Effector memory CD8-positive, alpha-beta T cell (primary cell): ENCODE measurements around the gene CLCN5.

Experiments used
- ATAC-seq: fragments of 150-1000 bp; cut with Tn5 transposase; replicated peaks from 2 replicates; pipeline ENCODE4 v1.10.0; 2021; ENCODE audit warnings: mild to moderate bottlenecking, moderate library complexity
- DNase-seq, 3 experiments: peaks; one replicate each; pipeline ENCODE4 v3.0.0; 2021
- H3K27ac Mint-ChIP-seq, 2 donors: one replicate each; pipeline ENCODE4 v1.8.0; 2022; ENCODE audit warnings: mild to moderate bottlenecking in 2 of 2, mixed read lengths in 2 of 2, moderate library complexity in 2 of 2
- H3K27me3 Mint-ChIP-seq, 2 donors: one replicate each; pipeline ENCODE4 v1.8.0; 2022; ENCODE audit warnings: mixed read lengths in 2 of 2
- H3K36me3 Mint-ChIP-seq: one replicate; pipeline ENCODE4 v1.8.0; 2022; ENCODE audit warnings: mild to moderate bottlenecking, moderate library complexity, mixed read lengths; ENCODE audit not compliant: insufficient read depth
- H3K4me1 Mint-ChIP-seq, 2 donors: one replicate each; pipeline ENCODE4 v1.8.0; 2022; ENCODE audit warnings: low read depth in 2 of 2, mixed read lengths in 2 of 2
- H3K4me3 Mint-ChIP-seq, 2 donors: one replicate each; pipeline ENCODE4 v1.8.0; 2022; ENCODE audit warnings: mild to moderate bottlenecking in 2 of 2, mixed read lengths in 2 of 2, moderate library complexity in 2 of 2
- H3K9me3 Mint-ChIP-seq, 2 donors: one replicate each; pipeline ENCODE4 v1.8.0; 2022; ENCODE audit warnings: mixed read lengths in 2 of 2

Gene CLCN5

DNA sequence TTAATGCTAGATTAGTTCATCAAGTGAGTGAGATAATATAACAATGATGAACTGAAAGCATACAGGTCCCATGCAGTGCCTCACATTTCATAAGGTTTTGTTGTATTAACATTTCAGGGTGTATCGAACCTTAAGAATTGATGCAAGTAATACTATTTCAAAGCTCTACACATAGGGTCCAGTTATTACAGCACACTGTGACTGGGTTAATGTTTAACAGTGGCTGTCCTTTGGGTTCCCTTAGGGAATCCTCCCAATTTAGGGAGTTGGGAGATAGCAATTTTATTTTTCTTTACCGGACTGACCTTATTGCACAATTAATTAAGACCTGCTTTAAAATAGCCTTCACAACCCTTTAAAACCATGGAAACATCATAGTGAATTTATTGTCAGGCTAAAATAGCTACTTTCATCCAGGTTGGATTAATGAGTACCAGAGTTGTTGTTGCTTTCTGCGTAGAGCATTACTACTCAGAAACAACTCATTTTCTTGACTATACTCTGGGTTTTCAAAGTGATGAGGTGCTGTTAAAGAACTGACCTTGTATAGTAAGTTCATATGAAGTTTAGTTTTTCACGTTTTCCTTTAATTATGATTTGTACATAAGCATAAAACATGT is 144.0 kb downstream of the CLCN5 start:
- Mint-ChIP-seq H3K9me3 (no peaks in the 10 kb centered on the region), H3K36me3 (no peaks in the 10 kb centered on the region), H3K4me3 (no peak overlapping the region), H3K27me3 (no peaks in the 10 kb centered on the region), H3K4me1 (no peaks in the 10 kb centered on the region), H3K27ac (no peak overlapping the region)
- ATAC-seq, result no peak
- no peak for DNase-seq

DNA sequence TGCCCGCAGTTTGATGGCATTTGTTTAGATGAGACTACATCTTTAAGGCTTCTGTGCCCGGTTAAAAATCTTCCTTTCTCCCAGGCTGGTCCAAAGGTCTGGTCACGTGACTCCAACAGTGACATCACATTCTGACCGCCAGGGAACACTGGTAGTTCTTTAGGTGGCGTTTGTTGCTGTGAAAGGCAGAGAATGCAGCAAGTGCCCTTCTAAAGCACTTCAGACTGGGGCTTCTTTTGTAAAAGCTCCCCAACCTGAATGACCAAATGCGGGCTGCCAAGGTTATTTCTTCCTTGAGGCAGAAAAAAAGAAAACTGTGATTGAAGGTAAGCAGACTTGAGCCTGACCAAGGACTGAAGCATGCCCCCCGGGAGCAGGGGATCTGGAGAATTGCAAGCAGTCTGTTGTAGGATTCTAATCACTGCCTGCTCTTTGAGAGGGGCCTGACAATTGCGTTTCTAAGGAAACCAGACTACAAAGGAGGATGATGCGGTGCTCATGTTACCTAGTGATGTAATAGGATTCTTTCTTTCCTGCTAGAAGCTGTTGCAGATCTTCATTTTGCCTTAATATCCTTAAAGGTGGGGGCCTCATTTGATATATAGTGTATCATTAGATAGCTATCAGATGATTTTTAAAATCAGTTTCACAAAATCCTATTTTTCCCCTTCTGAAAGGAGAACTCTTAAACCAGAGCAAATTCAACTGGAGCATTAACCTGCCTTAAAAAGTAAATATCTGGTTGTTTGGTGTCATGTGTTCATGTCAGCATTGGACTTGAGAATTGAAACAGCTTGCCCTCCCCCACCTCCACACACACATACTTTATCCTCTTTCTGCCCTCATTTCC is 145.3 kb downstream of the CLCN5 start:
- ATAC-seq, result no peak
- no peak overlapping the region for H3K4me3 Mint-ChIP-seq
- H3K36me3 Mint-ChIP-seq, result no peaks in the 10 kb centered on the region
- no peaks in the 10 kb centered on the region for H3K9me3 Mint-ChIP-seq
- no peaks in the 10 kb centered on the region for H3K27me3 Mint-ChIP-seq
- no peaks in the 10 kb centered on the region for H3K4me1 Mint-ChIP-seq
- no peak overlapping the region for H3K27ac Mint-ChIP-seq
- no peak for DNase-seq

DNA sequence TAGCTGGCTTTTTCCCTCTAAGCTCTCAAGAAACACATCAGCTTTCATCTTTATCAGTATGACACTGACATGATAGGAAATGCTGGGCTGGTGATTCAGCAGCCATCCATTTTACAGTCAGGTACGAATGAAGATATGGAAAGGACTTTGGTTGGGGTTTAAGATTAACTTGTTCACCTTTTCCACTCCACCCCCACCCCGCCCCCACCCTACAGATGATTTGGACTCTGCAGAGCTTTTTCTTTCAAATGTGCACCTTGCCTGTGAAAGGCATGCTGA is 145.8 kb downstream of the CLCN5 start:
- DNase-seq, result no peak
- Mint-ChIP-seq H3K4me1 (no peaks in the 10 kb centered on the region), H3K4me3 (no peak overlapping the region), H3K9me3 (no peaks in the 10 kb centered on the region), H3K36me3 (no peaks in the 10 kb centered on the region), H3K27me3 (no peaks in the 10 kb centered on the region), H3K27ac (no peak overlapping the region)
- no peak for ATAC-seq

DNA sequence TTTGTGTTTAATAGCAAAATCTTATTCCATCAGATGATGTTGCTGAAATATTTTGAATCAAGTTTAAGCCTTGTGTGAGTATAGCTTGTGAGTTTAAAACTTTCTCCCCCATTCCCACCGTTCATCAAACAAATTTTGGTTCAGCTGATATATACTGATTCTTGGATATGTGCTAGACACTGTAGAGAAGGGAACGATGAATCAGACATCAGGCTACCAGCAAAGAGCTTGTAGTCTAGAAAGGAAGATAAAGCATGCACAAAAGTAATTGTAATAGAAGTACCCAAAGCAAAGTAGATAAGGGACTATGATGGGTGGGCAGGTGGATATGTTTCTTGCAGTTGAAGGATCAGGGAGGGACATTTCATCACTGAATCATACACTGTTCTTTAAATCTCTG is 146.5 kb downstream of the CLCN5 start:
- H3K4me3 Mint-ChIP-seq, result no peak overlapping the region
- DNase-seq (no peak), ATAC-seq (no peak)
- no peaks in the 10 kb centered on the region for H3K4me1 Mint-ChIP-seq
- no peak overlapping the region for H3K27ac Mint-ChIP-seq
- no peaks in the 10 kb centered on the region for H3K36me3 Mint-ChIP-seq
- H3K27me3 Mint-ChIP-seq, result no peaks in the 10 kb centered on the region
- no peaks in the 10 kb centered on the region for H3K9me3 Mint-ChIP-seq

DNA sequence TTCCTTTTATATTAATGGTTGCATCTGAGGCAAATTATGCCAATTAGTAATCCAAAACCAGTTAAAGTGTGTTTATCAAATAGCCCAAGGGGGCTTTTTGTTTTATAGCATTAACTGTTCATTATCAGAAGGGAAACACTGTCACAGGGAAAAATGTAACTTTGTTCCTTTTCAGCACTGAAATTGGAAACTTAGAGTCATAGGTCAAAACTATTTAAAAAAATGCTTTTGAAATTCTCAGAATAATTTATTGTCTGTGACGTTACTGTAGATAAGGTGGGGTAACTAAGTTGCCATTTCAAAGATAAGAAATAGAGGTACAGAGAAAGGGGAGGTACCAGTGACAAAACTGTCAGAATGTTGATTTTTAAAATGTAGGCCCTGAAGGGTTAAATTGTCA is 149.1 kb downstream of the CLCN5 start:
- no peaks in the 10 kb centered on the region for H3K9me3 Mint-ChIP-seq
- no peaks in the 10 kb centered on the region for H3K36me3 Mint-ChIP-seq
- DNase-seq (no peak), ATAC-seq (no peak)
- H3K4me3 Mint-ChIP-seq, result no peak overlapping the region
- no peak overlapping the region for H3K27ac Mint-ChIP-seq
- H3K4me1 Mint-ChIP-seq, result no peaks in the 10 kb centered on the region
- H3K27me3 Mint-ChIP-seq, result no peaks in the 10 kb centered on the region

DNA sequence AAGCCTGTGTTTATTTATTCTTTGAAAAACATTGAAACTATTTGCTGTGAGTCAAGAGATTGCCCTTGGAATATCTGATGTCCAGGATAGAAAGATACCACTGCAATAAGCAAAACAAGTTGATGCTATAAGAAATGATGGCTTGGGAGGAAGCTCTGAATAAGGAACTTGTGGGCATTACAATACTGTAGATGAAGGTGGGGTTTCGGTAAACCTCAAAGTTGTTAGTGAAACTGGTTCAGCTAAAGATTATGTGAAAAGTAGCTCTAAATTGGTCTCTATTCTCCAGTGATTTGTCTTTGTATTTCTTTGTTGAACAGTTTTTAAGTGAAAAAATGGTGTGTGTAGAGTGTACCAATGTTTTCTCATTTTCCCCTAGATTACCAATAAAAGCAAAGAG is 149.7 kb downstream of the CLCN5 start:
- H3K27ac Mint-ChIP-seq, result no peak overlapping the region
- H3K36me3 Mint-ChIP-seq, result no peaks in the 10 kb centered on the region
- no peaks in the 10 kb centered on the region for H3K27me3 Mint-ChIP-seq
- H3K9me3 Mint-ChIP-seq, result no peaks in the 10 kb centered on the region
- DNase-seq (no peak), ATAC-seq (no peak)
- no peaks in the 10 kb centered on the region for H3K4me1 Mint-ChIP-seq
- no peak overlapping the region for H3K4me3 Mint-ChIP-seq

DNA sequence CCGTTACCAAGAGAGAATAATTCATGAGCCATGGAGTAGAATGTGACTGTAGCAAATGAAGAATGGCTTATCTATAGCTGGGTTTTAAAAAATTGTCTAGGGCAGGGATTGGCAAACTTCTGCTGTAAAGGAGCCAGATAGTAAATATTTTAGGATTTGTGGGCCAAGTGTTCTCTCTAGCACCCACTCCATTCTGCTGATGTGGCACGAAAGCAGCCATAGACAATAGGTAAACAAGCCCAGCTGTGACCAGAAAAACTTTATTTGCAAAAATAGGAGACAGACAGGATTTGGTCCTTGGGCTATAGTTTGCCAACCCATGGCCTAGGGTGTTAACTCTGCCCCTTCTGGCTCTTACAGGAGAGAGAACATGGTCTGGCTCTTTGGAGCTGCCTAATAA is 151.2 kb downstream of the CLCN5 start:
- Mint-ChIP-seq H3K27ac (no peak overlapping the region), H3K4me1 (no peaks in the 10 kb centered on the region)
- ATAC-seq, result no peak

DNA sequence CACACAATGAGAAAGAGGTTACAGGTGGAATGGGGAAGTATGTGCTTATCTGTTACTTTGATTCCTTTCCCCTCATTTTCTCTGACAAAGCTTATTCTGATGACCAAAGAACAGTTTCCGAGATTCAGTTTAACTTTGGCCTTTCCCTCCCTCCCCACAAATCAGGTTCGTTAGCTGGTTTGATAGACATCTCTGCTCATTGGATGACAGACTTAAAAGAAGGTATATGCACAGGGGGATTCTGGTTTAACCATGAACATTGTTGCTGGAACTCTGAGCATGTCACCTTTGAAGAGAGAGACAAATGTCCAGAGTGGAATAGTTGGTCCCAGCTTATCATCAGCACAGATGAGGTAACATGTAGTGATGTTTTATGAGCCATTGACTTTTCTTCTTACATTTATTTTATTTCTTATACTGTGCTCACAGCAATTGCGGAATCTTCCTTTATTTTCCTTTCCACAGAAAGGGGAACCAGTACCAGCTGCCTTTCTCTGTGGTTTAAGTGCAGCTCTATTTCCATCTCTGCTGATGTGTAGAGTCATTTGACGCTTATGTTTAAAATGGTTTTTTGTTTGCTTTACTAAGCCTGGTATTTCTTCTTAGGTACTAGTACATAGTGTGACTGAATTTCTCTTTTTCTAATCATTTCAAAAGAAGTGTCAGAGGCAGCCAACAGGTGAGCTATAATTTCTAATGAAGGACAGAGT is 153.4 kb downstream of the CLCN5 start:
- no peak for DNase-seq
- no peak for ATAC-seq
- Mint-ChIP-seq H3K36me3 (no peaks in the 10 kb centered on the region), H3K4me1 (no peaks in the 10 kb centered on the region), H3K27ac (no peak overlapping the region), H3K27me3 (no peaks in the 10 kb centered on the region), H3K4me3 (no peak overlapping the region), H3K9me3 (no peaks in the 10 kb centered on the region)

More for the DNA sequence above, 151.2 kb downstream of the CLCN5 start:
- DNase-seq, result no peak
- Mint-ChIP-seq H3K27me3 (no peaks in the 10 kb centered on the region), H3K4me3 (no peak overlapping the region), H3K9me3 (no peaks in the 10 kb centered on the region), H3K36me3 (no peaks in the 10 kb centered on the region)

DNA sequence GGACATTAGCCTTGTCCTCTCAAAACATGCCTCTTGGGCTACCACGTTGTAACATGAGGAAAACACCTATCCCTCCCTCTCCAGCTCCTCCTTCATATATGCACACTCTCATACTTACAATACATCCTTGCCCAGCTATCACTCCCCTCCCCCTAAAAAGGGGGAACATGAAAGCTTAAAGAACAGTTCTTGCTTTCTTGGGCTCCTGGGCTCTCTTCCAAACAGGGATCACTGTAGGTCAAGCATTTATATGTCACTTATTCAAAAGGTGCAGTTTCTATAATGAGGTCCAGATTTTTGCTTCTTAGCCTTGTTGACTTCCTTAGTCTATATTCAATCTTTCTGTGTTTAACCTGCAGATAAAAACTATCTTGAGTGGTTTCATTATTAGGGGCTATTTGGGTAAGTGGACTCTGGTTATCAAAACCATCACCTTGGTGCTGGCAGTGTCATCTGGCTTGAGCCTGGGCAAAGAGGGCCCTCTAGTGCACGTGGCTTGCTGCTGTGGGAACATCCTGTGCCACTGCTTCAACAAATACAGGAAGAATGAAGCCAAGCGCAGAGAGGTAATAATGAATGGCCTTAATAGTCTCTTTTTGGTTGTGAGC is 159.0 kb downstream of the CLCN5 start:
- Mint-ChIP-seq H3K36me3 (no peaks in the 10 kb centered on the region), H3K27ac (no peak overlapping the region), H3K4me3 (no peak overlapping the region), H3K4me1 (no peaks in the 10 kb centered on the region), H3K27me3 (no peaks in the 10 kb centered on the region), H3K9me3 (no peaks in the 10 kb centered on the region)
- no peak for DNase-seq
- ATAC-seq, result no peak

DNA sequence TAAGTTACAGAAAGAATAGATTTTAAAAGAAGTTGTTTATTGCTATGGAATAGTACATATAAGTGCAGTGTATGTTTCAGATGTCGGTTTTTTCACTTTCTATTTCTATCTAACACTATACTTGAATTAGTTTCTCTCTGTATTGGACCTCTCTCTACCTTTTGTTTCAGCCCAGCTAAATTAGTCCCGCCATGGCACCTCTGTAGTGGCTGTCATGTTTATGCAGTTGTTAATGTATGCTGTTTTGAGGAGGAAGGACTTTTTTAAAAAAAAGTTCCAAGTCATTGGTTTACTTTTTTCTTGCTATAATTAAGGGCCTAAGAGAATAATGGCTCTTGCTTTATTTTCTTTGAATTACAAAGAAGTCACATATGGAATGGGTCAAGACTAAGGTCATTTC is 160.3 kb downstream of the CLCN5 start:
- no peak for DNase-seq
- Mint-ChIP-seq H3K4me3 (no peak overlapping the region), H3K9me3 (no peaks in the 10 kb centered on the region), H3K36me3 (no peaks in the 10 kb centered on the region), H3K27ac (no peak overlapping the region), H3K4me1 (no peaks in the 10 kb centered on the region), H3K27me3 (no peaks in the 10 kb centered on the region)
- ATAC-seq, result no peak

DNA sequence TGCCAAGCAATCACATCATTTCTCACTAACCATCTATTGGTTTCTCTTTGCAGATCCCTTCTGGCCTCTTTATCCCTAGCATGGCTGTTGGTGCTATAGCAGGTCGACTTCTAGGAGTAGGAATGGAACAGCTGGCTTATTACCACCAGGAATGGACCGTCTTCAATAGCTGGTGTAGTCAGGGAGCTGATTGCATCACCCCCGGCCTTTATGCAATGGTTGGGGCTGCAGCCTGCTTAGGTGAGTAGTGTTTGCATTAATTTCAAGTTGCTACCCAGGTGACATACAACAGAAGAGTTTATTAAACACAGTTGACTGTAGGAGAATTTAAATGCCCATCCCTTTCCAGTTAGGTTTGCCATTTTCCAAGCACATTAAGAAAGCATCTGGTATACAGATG is 166.2 kb downstream of the CLCN5 start:
- Mint-ChIP-seq H3K9me3 (no peaks in the 10 kb centered on the region), H3K27ac (no peak overlapping the region), H3K4me1 (no peaks in the 10 kb centered on the region), H3K27me3 (no peaks in the 10 kb centered on the region), H3K36me3 (no peaks in the 10 kb centered on the region), H3K4me3 (no peak overlapping the region)
- ATAC-seq, result no peak
- no peak for DNase-seq

DNA sequence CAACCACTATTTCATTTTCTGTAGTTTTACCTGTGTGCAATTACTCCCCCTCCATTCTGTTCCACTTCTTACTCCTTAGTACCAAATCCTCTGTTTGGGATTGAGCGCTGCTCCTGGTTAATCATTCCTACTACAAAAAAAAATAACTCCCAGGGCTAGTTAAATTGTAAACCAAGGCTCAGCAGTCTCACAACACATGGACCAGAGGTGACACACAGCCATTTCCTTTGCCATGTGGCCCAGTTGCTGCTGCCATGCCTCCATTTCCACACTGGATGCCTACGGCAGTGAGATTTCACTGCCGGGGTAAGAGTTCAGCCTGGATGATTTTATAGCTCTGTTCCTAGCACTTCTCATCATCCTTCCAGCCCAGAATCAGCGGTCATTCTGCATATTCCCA is 171.2 kb downstream of the CLCN5 start:
- Mint-ChIP-seq H3K36me3 (no peaks in the 10 kb centered on the region), H3K4me3 (no peak overlapping the region), H3K27me3 (no peaks in the 10 kb centered on the region), H3K9me3 (no peaks in the 10 kb centered on the region), H3K27ac (no peak overlapping the region), H3K4me1 (no peaks in the 10 kb centered on the region)
- DNase-seq, result no peak
- ATAC-seq, result no peak

DNA sequence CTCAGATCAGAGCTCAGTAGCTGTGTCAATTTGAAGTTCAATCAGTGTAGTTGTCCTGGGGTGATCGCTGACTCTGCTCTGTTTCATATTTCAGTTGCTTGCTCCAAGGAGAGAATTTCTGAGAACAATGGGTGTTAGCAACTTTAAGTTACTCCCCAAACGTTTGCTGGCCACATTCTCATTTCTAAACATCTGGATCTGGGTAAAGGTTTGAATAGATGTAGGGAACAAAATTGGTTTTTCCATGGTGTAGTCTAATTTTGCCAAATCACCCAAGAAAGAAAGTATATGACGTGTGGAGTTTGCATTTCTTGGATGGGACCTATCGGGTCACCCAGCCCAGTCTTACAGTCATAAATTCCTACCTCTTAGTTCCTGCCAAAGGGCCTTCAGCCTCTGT is 174.7 kb downstream of the CLCN5 start:
- H3K9me3 Mint-ChIP-seq, result no peaks in the 10 kb centered on the region
- H3K36me3 Mint-ChIP-seq, result no peaks in the 10 kb centered on the region
- H3K4me3 Mint-ChIP-seq, result no peak overlapping the region

DNA sequence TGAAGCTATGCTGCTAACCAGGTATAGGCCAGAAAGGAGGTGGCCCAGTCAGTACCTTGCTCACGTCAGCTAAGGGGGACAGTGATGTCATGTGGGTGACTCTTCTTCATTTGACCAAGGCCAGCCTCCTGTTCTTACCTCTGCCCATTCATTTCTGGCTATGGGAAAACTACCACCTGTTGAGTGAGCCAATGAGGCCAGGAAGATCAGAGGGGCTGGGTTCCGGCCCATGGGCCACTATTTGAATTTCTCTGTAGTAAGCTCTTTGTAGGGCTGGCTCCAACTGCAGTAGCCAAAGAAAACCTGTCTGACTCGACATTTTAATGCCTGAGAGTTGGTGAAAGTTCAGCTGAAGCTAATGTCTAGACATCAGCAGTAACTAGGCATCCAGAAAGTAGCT is 175.8 kb downstream of the CLCN5 start:
- Mint-ChIP-seq H3K27ac (no peak overlapping the region), H3K36me3 (no peaks in the 10 kb centered on the region), H3K4me1 (no peaks in the 10 kb centered on the region), H3K27me3 (no peaks in the 10 kb centered on the region), H3K4me3 (no peak overlapping the region), H3K9me3 (no peaks in the 10 kb centered on the region)
- DNase-seq (no peak), ATAC-seq (no peak)

More for the DNA sequence above, 174.7 kb downstream of the CLCN5 start:
- ATAC-seq (no peak), DNase-seq (no peak)
- no peaks in the 10 kb centered on the region for H3K27me3 Mint-ChIP-seq
- H3K4me1 Mint-ChIP-seq, result no peaks in the 10 kb centered on the region
- H3K27ac Mint-ChIP-seq, result no peak overlapping the region
